Small intestine (tissue), 7 donors: ENCODE data around the gene SERGEF. TPM values are rescaled to one million over a fixed set of nuclear protein-coding genes. Genes with fewer than 3 reads are reported as not detected.

ENCODE experiments used
- DNase-seq, 2 donors: peaks; one replicate each; pipeline versions ENCODE4 v3.0.0 to v3.0.0-alpha.2; 2013
- FAIRE-seq: peaks from 2 replicates; lab custom pipeline; 2012; peaks lifted over from hg19 to GRCh38; lab: Jason Lieb, UNC
- H3K27ac ChIP-seq, 3 donors: one replicate each; pipeline ENCODE4 v1.5.1; 2013; ENCODE audit warnings: low read length in 2 of 3, mild to moderate bottlenecking in 2 of 3, control low read depth in 1 of 3, inconsistent platforms in 1 of 3, low read depth in 1 of 3, moderate library complexity in 1 of 3
- H3K27me3 ChIP-seq, 3 donors: one replicate each; pipeline ENCODE4 v1.6.1; 2013; ENCODE audit warnings: low read length in 3 of 3, inconsistent platforms in 1 of 3; ENCODE audit not compliant: control insufficient read depth in 3 of 3, insufficient read depth in 3 of 3
- H3K36me3 ChIP-seq, 3 donors: one replicate each; pipeline ENCODE4 v1.6.1; 2013; ENCODE audit warnings: low read length in 3 of 3, inconsistent platforms in 1 of 3, low read depth in 1 of 3, mild to moderate bottlenecking in 1 of 3, moderate library complexity in 1 of 3; ENCODE audit not compliant: control insufficient read depth in 3 of 3, insufficient read depth in 2 of 3
- H3K4me1 ChIP-seq, 3 donors: one replicate each; pipeline ENCODE4 v1.6.1; 2013; ENCODE audit warnings: low read length in 2 of 3, inconsistent platforms in 1 of 3, low read depth in 1 of 3, mild to moderate bottlenecking in 1 of 3, moderate library complexity in 1 of 3; ENCODE audit not compliant: control insufficient read depth in 3 of 3, insufficient read depth in 2 of 3
- H3K4me3 ChIP-seq, 3 donors: one replicate each; pipeline ENCODE4 v1.5.1; 2013; ENCODE audit warnings: low read length in 3 of 3, control low read depth in 1 of 3, inconsistent platforms in 1 of 3, low read depth in 1 of 3, mild to moderate bottlenecking in 1 of 3, moderate library complexity in 1 of 3
- H3K9me3 ChIP-seq, 2 donors: one replicate each; pipeline ENCODE4 v1.6.1; 2013; ENCODE audit warnings: low read depth in 1 of 2, low read length in 1 of 2; ENCODE audit not compliant: control insufficient read depth in 2 of 2, insufficient read depth in 1 of 2
- WGBS, 3 donors: extraction: QIAGEN DNeasy Blood & Tissue Kit; methylation state at CpG; one replicate each; pipeline ENCODE4 v1.1.7; 2013; 5-methylcytosine and 5-hydroxymethylcytosine counted together
- polyA plus RNA-seq, 4 donors: library from polyadenylated mRNA; stranded (reverse) in 3 of 4; unstranded in 1 of 4; fragments of 200-250 nt in 3 of 4; fragments of 120-200 nt in 1 of 4; gene quantifications; one replicate each; pipeline versions ENCODE4 v1.2.1 to v1.2.3, GENCODE V29; 2013
- donor health status: healthy with polysubstance abuse.
- donor health status: control.
- donor health status: control.
- donor health status: Bipolar disorder and iron deficiency.
- donor health status: healthy.

The SERGEF gene
- polyA plus RNA-seq, 4 donors, result 19.2 to 31.1 (median 27.0) TPM

GRCh38 chr11:17760102-17761029 lies 252.5 kb downstream of the SERGEF start:
- H3K27me3 ChIP-seq, result peaks cover 0 to 2% (median 0%) of the 10 kb centered on the region in 3 donors
- DNase-seq (peak; percentile 76), FAIRE-seq (no peak)

GRCh38 chr11:17755891-17756290 lies 257.0 kb downstream of the SERGEF start:
- no peak for FAIRE-seq
- no peak for DNase-seq
- 76 to 88% (median 80%) methylated on average over 3 of the region's 3 CpGs for WGBS, 3 donors

More at GRCh38 chr11:17760102-17761029, 252.5 kb downstream of the SERGEF start:
- no peaks in the 10 kb centered on the region for H3K9me3 ChIP-seq
- no peaks in the 10 kb centered on the region for H3K4me1 ChIP-seq
- 58 to 59% (median 58%) methylated on average over 23 of the region's 23 CpGs for WGBS, 3 donors
- no peaks in the 10 kb centered on the region for H3K36me3 ChIP-seq
- H3K4me3 ChIP-seq, result no peak overlapping the region
- H3K27ac ChIP-seq, result no peak overlapping the region

GRCh38 chr11:17753641-17754040 lies 259.2 kb downstream of the SERGEF start:
- FAIRE-seq, result no peak
- no peaks in the 10 kb centered on the region for H3K9me3 ChIP-seq
- peaks cover 0 to 7% (median 0%) of the 10 kb centered on the region in 3 donors for H3K27me3 ChIP-seq
- no peak overlapping the region for H3K27ac ChIP-seq
- H3K36me3 ChIP-seq, result no peaks in the 10 kb centered on the region
- H3K4me1 ChIP-seq, result peaks cover 0 to 6% (median 0%) of the 10 kb centered on the region in 3 donors
- WGBS, 3 donors, result 76 to 84% (median 83%) methylated on average over 10 of the region's 10 CpGs
- DNase-seq, result no peak
- H3K4me3 ChIP-seq, result no peak overlapping the region

More at GRCh38 chr11:17755891-17756290, 257.0 kb downstream of the SERGEF start:
- peaks cover 0 to 7% (median 0%) of the 10 kb centered on the region in 3 donors for H3K27me3 ChIP-seq
- H3K9me3 ChIP-seq, result no peaks in the 10 kb centered on the region
- no peaks in the 10 kb centered on the region for H3K4me1 ChIP-seq
- H3K27ac ChIP-seq, result no peak overlapping the region
- no peak overlapping the region for H3K4me3 ChIP-seq
- H3K36me3 ChIP-seq, result no peaks in the 10 kb centered on the region

GRCh38 chr11:17753153-17753552 lies 259.7 kb downstream of the SERGEF start:
- Histone ChIP-seq H3K4me3 (no peak overlapping the region), H3K36me3 (no peaks in the 10 kb centered on the region), H3K27me3 (peaks cover 0 to 7% (median 0%) of the 10 kb centered on the region in 3 donors), H3K9me3 (no peaks in the 10 kb centered on the region), H3K4me1 (peaks cover 0 to 6% (median 0%) of the 10 kb centered on the region in 3 donors), H3K27ac (no peak overlapping the region)
- DNase-seq (no peak), FAIRE-seq (no peak)
- 63 to 83% (median 69%) methylated on average over 5 of the region's 5 CpGs for WGBS, 3 donors

GRCh38 chr11:17752144-17752543 lies 260.7 kb downstream of the SERGEF start:
- peaks cover 0 to 6% (median 0%) of the 10 kb centered on the region in 3 donors for H3K4me1 ChIP-seq
- no peak overlapping the region for H3K4me3 ChIP-seq
- 57 to 67% (median 63%) methylated on average over 7 of the region's 7 CpGs for WGBS, 3 donors
- no peaks in the 10 kb centered on the region for H3K36me3 ChIP-seq
- no peak overlapping the region for H3K27ac ChIP-seq
- no peak for FAIRE-seq
- H3K27me3 ChIP-seq, result peaks cover 0 to 9% (median 0%) of the 10 kb centered on the region in 3 donors
- DNase-seq, result no peak
- H3K9me3 ChIP-seq, result no peaks in the 10 kb centered on the region

GRCh38 chr11:17751558-17751957 lies 261.3 kb downstream of the SERGEF start:
- no peak overlapping the region for H3K4me3 ChIP-seq
- no peak overlapping the region for H3K27ac ChIP-seq
- 45 to 69% (median 57%) methylated on average over 2 of the region's 2 CpGs for WGBS, 3 donors
- peaks cover 0 to 8% (median 0%) of the 10 kb centered on the region in 3 donors for H3K27me3 ChIP-seq
- no peaks in the 10 kb centered on the region for H3K36me3 ChIP-seq
- peaks cover 0 to 6% (median 0%) of the 10 kb centered on the region in 3 donors for H3K4me1 ChIP-seq
- DNase-seq, result no peak
- H3K9me3 ChIP-seq, result no peaks in the 10 kb centered on the region
- no peak for FAIRE-seq

GRCh38 chr11:17750801-17751165 lies 262.1 kb downstream of the SERGEF start:
- DNase-seq (peak; percentile 45 to 75), FAIRE-seq (no peak)
- Histone ChIP-seq H3K27ac (no peak overlapping the region), H3K36me3 (no peaks in the 10 kb centered on the region), H3K27me3 (peaks cover 0 to 8% (median 0%) of the 10 kb centered on the region in 3 donors), H3K4me1 (peaks cover 0 to 6% (median 0%) of the 10 kb centered on the region in 3 donors), H3K4me3 (no peak overlapping the region), H3K9me3 (no peaks in the 10 kb centered on the region)
- 7 to 41% (median 27%) methylated on average over 2 of the region's 2 CpGs for WGBS, 3 donors

GRCh38 chr11:17750013-17750800 lies 262.6 kb downstream of the SERGEF start:
- DNase-seq, result no peak
- peaks cover 0 to 8% (median 0%) of the 10 kb centered on the region in 3 donors for H3K27me3 ChIP-seq
- no peak overlapping the region for H3K27ac ChIP-seq
- peaks cover 0 to 6% (median 0%) of the 10 kb centered on the region in 3 donors for H3K4me1 ChIP-seq
- no peaks in the 10 kb centered on the region for H3K36me3 ChIP-seq
- H3K4me3 ChIP-seq, result no peak overlapping the region
- 53 to 58% (median 57%) methylated on average over 13 of the region's 13 CpGs for WGBS, 3 donors
- H3K9me3 ChIP-seq, result no peaks in the 10 kb centered on the region
- FAIRE-seq, result no peak
